GM13977 (cell line): ENCODE measurements around the gene ADSS2.
"Not testable (repeated sequence)": the region's sequence is repeated elsewhere in the genome, so short reads cannot be mapped to it uniquely, and the experiment has no call there.

Source experiments
- DNase-seq: peaks from one replicate; pipeline ENCODE4 v3.0.0; 2012; ENCODE audit warnings: low spot score
- CTCF ChIP-seq: IDR thresholded peaks from 2 replicates; pipeline ENCODE4 v1.5.1; 2012; ENCODE audit warnings: mild to moderate bottlenecking, control low read depth; ENCODE audit not compliant: insufficient read depth; ENCODE audit errors: extremely low read depth, missing control alignments
- in situ Hi-C: fragments of 300-500 bp; cut with MboI; formaldehyde crosslinking; loops from one replicate; pipeline ENCODE4 v1.12.0; 2022; ENCODE audit warnings: low sequenced_read_pairs, low pct_unique_long_range_greater_than_20kb, mixed read lengths, inconsistent platforms; ENCODE audit not compliant: unreplicated experiment

Gene ADSS2

DNA sequence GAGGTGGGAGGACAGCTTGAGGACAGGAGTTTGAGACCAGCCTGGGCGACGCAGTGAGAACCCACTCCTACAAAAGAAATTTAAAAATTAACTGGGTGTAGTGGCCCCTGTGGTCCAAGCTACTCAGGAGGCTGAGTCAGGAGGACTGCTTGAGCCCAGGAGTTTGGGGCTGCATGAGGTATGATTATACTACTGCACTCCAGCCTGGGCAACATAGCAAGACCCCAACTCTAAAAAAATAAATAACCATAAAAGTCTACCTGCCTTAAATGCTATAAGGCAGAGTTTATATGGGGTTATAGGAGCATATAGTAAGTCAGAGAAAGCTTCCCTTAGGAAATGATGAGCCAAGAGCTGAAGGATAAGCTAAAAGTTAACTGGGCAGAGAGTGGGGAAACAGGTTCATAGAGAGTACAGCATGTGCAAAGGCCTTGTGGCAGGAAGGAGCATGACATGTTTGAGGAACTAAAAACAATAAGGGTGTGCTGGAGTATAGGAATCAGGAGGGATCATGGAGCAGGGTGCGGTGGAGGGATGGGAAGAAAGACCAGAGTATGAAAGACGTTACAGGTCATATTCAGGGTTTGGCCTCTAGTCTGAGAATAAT lies 68.3 kb downstream of the ADSS2 start:
- no peak for TF ChIP-seq CTCF
- no peak for DNase-seq
- in situ Hi-C loops, result no loop called here

GRCh38 chr1:244381878-244382565 lies 69.7 kb downstream of the ADSS2 start:
- in situ Hi-C loops, result no loop called here
- DNase-seq, result no peak
- no peak for TF ChIP-seq CTCF

DNA sequence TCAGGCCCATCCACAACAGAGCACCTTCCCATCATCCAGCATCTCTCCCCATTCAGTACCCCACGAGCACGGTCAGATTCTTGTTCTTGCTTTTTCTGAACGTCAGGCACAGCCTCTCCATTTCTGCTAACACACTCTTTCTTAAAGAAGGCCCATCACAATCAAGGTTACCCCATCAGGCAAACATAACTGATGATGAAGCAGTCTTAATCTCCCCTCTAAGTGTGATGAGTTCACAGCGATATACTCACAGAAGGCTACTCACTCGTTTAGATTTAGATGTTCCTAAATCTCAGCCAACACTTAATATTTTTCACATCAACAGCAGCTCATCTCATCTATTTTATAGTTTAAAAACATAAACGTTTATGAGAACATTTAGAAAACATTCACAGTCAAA lies 75.6 kb downstream of the ADSS2 start:
- no peak for TF ChIP-seq CTCF
- in situ Hi-C loops, result no loop called here
- DNase-seq, result no peak

GRCh38 chr1:244375051-244375450 lies 76.7 kb downstream of the ADSS2 start:
- no peak for DNase-seq
- TF ChIP-seq CTCF, result no peak
- in situ Hi-C loops, result no loop called here

- in situ Hi-C loops, DNase-seq: not testable (repeated sequence)
Measured at GRCh38 chr1:244374484-244374883, 77.2 kb downstream of the ADSS2 start.

- DNase-seq, result no peak
- TF ChIP-seq CTCF, result no peak
- in situ Hi-C loops, result no loop called here
Measured at GRCh38 chr1:244371242-244372141, 80.2 kb downstream of the ADSS2 start.

GRCh38 chr1:244370060-244370637 lies 81.6 kb downstream of the ADSS2 start:
- in situ Hi-C loops, result no loop called here
- DNase-seq, result no peak
- TF ChIP-seq CTCF, result no peak
